Measurements from ENCODE around the gene ADGRV1. TPM values are rescaled to one million over a fixed set of nuclear protein-coding genes. Genes with fewer than 3 reads are reported as not detected.

Gene ADGRV1
- polyA plus RNA-seq, 1 donor from 2014 or later = 3.7 TPM

DNA sequence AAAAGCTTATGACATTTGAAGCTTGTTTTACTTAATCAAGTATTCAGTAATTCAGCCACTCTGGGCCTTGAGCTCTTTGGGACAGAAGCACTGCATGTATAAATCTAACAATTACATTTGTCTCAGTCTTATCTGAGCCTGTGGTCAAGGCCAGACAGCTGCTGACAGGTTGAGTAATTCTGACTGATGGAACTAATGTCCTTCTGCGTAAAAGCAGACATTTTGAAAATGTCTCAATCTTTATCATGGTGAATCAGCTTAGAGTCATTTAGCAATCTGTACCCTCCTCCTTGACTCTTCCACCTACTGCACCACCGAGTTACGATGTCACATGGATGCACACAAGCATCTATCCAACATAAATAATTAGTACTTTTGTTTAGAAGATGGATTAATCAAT is 424.6 kb downstream of the ADGRV1 start:
- Histone ChIP-seq H3K36me3 (ENCODE audit: insufficient read depth, low read length) (no peaks in the 10 kb centered on the region), H3K9me3 (ENCODE audit: low read length) (no peaks in the 10 kb centered on the region), H3K27ac (ENCODE audit: low read length) (no peak overlapping the region), H3K27me3 (ENCODE audit: insufficient read depth, low read depth, low read length) (no peaks in the 10 kb centered on the region), H3K4me3 (ENCODE audit: low read length) (no peak overlapping the region), H4K20me1 (ENCODE audit: insufficient read depth) (no peaks in the 10 kb centered on the region), H3F3A (ENCODE audit: insufficient read depth, low read length, poor library complexity, severe bottlenecking) (no peaks in the 10 kb centered on the region), H2AFZ (ENCODE audit: low read depth, low read length) (no peak overlapping the region), H3K79me2 (replicated peaks; ENCODE audit: insufficient read depth, low read length) (no peaks in the 10 kb centered on the region), H3K9ac (ENCODE audit: low read length) (no peak overlapping the region), H3K9me2 (ENCODE audit: insufficient read depth, low read length) (no peaks in the 10 kb centered on the region), H3K4me2 (ENCODE audit: low read length) (no peak overlapping the region)
- TF ChIP-seq MXI1 (conservative IDR thresholded peaks at IDR 0.05; ENCODE audit: poor library complexity, severe bottlenecking) = no peak
- no peak for TF ChIP-seq EZH2 (IDR thresholded peaks at IDR 0.05; ENCODE audit: borderline replicate concordance, insufficient read depth, low read length, poor library complexity, severe bottlenecking)
- TF ChIP-seq SMC3 (conservative IDR thresholded peaks at IDR 0.05; ENCODE audit: poor library complexity) = no peak
- no peak for TF ChIP-seq POLR2AphosphoS5 (IDR thresholded peaks at IDR 0.05)
- TF ChIP-seq, protein P1, sequence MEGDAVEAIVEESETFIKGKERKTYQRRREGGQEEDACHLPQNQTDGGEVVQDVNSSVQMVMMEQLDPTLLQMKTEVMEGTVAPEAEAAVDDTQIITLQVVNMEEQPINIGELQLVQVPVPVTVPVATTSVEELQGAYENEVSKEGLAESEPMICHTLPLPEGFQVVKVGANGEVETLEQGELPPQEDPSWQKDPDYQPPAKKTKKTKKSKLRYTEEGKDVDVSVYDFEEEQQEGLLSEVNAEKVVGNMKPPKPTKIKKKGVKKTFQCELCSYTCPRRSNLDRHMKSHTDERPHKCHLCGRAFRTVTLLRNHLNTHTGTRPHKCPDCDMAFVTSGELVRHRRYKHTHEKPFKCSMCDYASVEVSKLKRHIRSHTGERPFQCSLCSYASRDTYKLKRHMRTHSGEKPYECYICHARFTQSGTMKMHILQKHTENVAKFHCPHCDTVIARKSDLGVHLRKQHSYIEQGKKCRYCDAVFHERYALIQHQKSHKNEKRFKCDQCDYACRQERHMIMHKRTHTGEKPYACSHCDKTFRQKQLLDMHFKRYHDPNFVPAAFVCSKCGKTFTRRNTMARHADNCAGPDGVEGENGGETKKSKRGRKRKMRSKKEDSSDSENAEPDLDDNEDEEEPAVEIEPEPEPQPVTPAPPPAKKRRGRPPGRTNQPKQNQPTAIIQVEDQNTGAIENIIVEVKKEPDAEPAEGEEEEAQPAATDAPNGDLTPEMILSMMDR (IDR thresholded peaks at IDR 0.05; ENCODE audit: poor library complexity, severe bottlenecking) = no peak
- TF ChIP-seq RAD21 (conservative IDR thresholded peaks at IDR 0.05) = no peak
- no peak for TF ChIP-seq TAF1 (IDR thresholded peaks at IDR 0.05; ENCODE audit: low read depth)
- TF ChIP-seq, protein P2, sequence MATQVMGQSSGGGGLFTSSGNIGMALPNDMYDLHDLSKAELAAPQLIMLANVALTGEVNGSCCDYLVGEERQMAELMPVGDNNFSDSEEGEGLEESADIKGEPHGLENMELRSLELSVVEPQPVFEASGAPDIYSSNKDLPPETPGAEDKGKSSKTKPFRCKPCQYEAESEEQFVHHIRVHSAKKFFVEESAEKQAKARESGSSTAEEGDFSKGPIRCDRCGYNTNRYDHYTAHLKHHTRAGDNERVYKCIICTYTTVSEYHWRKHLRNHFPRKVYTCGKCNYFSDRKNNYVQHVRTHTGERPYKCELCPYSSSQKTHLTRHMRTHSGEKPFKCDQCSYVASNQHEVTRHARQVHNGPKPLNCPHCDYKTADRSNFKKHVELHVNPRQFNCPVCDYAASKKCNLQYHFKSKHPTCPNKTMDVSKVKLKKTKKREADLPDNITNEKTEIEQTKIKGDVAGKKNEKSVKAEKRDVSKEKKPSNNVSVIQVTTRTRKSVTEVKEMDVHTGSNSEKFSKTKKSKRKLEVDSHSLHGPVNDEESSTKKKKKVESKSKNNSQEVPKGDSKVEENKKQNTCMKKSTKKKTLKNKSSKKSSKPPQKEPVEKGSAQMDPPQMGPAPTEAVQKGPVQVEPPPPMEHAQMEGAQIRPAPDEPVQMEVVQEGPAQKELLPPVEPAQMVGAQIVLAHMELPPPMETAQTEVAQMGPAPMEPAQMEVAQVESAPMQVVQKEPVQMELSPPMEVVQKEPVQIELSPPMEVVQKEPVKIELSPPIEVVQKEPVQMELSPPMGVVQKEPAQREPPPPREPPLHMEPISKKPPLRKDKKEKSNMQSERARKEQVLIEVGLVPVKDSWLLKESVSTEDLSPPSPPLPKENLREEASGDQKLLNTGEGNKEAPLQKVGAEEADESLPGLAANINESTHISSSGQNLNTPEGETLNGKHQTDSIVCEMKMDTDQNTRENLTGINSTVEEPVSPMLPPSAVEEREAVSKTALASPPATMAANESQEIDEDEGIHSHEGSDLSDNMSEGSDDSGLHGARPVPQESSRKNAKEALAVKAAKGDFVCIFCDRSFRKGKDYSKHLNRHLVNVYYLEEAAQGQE (IDR thresholded peaks at IDR 0.05; ENCODE audit: borderline replicate concordance) = no peak
- TF ChIP-seq EP300 (conservative IDR thresholded peaks at IDR 0.05; ENCODE audit: poor library complexity, severe bottlenecking) = no peak

DNA sequence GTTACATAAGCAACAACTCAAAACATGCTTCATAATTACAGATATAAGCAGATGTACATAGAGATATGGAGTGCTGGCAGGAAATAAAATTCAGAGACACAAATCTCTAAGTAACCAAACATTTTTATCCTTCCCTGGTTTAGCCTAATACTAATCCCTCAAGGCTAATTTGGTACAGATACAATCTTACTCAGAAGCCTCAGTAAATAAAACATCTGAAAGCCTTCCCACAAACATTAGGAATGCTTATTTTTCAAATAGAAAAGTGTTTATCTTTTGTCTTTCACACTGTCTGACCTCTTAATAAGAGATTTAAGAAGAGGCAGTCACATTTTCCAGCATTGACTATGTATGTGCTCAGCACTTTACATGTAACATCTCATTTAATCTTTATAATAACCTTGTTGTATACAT is 425.1 kb downstream of the ADGRV1 start:
- H3K4me2 ChIP-seq (ENCODE audit: low read length) = no peak overlapping the region
- no peaks in the 10 kb centered on the region for H3K36me3 ChIP-seq (ENCODE audit: insufficient read depth, low read length)
- H3K79me2 ChIP-seq (replicated peaks; ENCODE audit: insufficient read depth, low read length) = no peaks in the 10 kb centered on the region
- H2AFZ ChIP-seq (ENCODE audit: low read depth, low read length) = no peak overlapping the region
- no peaks in the 10 kb centered on the region for H4K20me1 ChIP-seq (ENCODE audit: insufficient read depth)
- no peaks in the 10 kb centered on the region for H3K9me3 ChIP-seq (ENCODE audit: low read length)
- H3K9ac ChIP-seq (ENCODE audit: low read length) = no peak overlapping the region
- H3K27ac ChIP-seq (ENCODE audit: low read length) = no peak overlapping the region
- H3K4me3 ChIP-seq (ENCODE audit: low read length) = no peak overlapping the region
- no peaks in the 10 kb centered on the region for H3F3A ChIP-seq (ENCODE audit: insufficient read depth, low read length, poor library complexity, severe bottlenecking)
- no peaks in the 10 kb centered on the region for H3K9me2 ChIP-seq (ENCODE audit: insufficient read depth, low read length)
- TF ChIP-seq EZH2 (IDR thresholded peaks at IDR 0.05; ENCODE audit: borderline replicate concordance, insufficient read depth, low read length, poor library complexity, severe bottlenecking) = no peak
- TF ChIP-seq, protein P2 (IDR thresholded peaks at IDR 0.05; ENCODE audit: borderline replicate concordance) = no peak
- no peaks in the 10 kb centered on the region for H3K27me3 ChIP-seq (ENCODE audit: insufficient read depth, low read depth, low read length)

Measured in neural cell (in vitro differentiated cells).